ENCODE measurements around the gene SNX24.
"Not testable (repeated sequence)": the region's sequence is repeated elsewhere in the genome, so short reads cannot be mapped to it uniquely, and the experiment has no call there.

The SNX24 gene

GRCh38 chr5:122971333-122971732 is 125.9 kb downstream of the SNX24 start:
- DNase-seq = no peak

- no peak for DNase-seq
Measured at GRCh38 chr5:122972877-122973276, 127.5 kb downstream of the SNX24 start.

GRCh38 chr5:122973759-122974158 is 128.3 kb downstream of the SNX24 start:
- not testable (repeated sequence) for DNase-seq

GRCh38 chr5:122974251-122974650 is 128.8 kb downstream of the SNX24 start:
- not testable (repeated sequence) for DNase-seq

DNA sequence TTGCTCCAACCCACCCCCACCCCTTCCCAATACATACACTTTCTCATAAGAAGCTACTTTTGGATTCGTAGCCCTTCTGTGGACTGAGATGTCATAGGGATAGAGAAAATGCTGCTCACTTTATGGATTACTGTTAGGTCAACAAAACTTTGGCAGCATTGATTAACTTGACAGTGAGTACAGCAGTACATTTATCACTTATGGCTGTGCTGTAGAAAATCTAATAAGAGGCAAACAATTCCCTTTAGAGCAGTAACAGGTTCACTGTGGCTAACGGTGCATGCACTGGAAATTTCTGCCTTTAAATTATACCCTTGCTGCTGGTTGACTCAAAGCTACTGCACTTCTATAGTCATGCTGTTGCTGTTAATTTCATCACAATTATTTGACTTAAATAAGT is 131.9 kb downstream of the SNX24 start:
- no peak for DNase-seq

GRCh38 chr5:122978068-122978467 is 132.7 kb downstream of the SNX24 start:
- DNase-seq = no peak

- DNase-seq = no peak
Measured at GRCh38 chr5:122978644-122979297, 133.4 kb downstream of the SNX24 start.

DNA sequence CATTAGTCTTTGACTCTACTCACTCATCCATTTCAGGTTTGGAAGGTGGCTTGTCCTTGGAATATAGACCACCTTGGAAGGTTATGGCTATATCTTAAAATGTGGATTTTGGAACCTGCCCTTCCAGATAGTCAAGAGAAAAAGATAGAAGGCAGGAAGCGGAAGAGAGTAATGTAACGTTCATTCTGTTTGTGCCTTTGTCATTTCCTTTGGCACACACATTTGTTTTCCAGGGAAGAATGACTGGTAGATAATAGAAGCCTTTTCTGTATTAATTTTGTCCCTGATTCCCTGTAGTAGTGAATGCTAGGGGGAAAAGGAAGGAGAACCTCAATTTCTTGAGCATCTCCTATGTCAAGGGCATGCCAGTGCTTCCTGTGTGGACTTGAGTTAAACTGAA is 136.4 kb downstream of the SNX24 start:
- no peak for DNase-seq

- DNase-seq = no peak
Measured at GRCh38 chr5:122982376-122982775, 137.0 kb downstream of the SNX24 start.

- no peak for DNase-seq
Measured at GRCh38 chr5:122984425-122984824, 139.0 kb downstream of the SNX24 start.

- no peak for DNase-seq
Measured at GRCh38 chr5:122985006-122985700, 139.7 kb downstream of the SNX24 start.

GRCh38 chr5:122985954-122986721 is 140.7 kb downstream of the SNX24 start:
- no peak for DNase-seq

- DNase-seq = no peak
Measured at GRCh38 chr5:122996091-122996490, 150.7 kb downstream of the SNX24 start.

DNA sequence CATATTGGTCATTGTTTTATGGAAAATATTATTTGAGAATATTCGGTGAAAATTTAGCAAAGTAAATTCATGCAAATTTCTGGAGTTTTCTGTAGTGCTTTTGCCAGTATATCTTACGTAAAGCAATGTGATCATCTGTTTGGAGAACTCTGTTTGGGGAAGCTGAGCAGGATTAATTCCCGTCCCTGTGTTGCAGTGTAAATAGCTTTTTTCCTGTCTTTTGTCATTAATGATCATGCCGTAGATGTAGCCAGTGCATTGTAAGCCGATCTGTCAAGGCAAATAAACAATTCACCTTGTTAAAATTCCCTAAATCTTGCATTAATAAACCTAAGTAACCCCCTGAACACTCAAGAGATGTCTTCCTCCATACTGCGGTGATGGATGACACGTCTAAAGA is 151.9 kb downstream of the SNX24 start:
- no peak for DNase-seq

- DNase-seq = peak; percentile 8
Measured at GRCh38 chr5:122999947-123000563, 154.6 kb downstream of the SNX24 start.

GRCh38 chr5:123000731-123001130 is 155.3 kb downstream of the SNX24 start:
- DNase-seq = no peak

- DNase-seq = no peak
Measured at GRCh38 chr5:123001808-123002207, 156.4 kb downstream of the SNX24 start.

DNA sequence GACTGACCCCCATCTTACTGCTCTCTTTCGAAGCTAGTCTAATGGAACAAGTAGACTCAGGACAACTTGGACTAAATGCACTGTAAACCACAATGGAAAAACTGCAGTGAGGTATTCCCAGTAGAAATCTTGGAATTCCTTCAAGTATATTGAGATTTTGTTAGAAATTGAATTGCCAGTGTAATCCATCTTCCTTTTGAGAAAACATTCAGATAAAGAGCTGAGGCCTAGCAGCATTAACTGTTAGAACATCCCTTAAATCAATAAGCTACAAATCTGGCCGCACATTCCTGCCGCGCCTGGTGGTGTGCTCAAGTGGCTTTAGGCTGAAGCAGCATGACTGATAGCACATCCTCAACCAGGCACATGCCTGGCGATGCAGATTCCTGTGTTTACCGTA is 161.8 kb downstream of the SNX24 start:
- no peak for DNase-seq

GRCh38 chr5:123007754-123008153 is 162.3 kb downstream of the SNX24 start:
- DNase-seq = no peak

DNA sequence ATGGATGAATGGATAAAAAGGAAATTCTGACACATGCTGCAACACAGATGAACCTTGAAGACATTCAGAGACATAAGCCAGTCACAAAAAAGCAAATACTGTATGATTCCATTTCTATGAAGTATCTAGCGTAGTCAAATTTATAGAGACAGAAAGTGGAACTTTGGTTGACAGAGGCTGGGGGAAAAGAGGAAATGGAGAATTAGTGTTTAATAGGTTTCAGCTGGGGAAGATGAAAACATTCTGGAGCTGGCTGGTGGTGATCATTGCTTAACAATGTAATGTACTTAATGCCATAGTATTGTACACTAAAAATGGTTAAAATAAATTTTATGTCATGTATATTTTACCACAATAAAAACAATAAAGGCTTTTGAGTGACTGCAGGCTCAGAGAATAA is 166.9 kb downstream of the SNX24 start:
- no peak for DNase-seq

DNA sequence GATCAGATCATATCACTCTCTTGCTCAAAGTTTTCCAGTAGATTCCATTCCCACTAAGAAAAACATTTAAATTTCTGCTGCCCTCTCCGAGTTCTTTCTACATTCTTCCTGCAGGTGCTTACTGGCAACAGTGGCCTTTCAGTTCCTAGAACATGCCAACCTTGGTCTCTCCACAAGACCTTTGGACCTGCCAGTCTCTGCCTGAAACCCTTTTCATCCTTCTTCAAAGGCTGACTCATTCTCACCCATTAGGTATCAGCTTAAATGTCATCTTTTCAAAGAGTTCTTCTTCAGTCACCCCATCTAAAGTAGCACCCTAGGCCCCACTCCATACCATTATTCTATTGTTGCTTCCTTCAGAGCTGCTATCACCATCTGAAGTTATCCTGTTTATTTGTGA is 169.3 kb downstream of the SNX24 start:
- DNase-seq = no peak

DNA sequence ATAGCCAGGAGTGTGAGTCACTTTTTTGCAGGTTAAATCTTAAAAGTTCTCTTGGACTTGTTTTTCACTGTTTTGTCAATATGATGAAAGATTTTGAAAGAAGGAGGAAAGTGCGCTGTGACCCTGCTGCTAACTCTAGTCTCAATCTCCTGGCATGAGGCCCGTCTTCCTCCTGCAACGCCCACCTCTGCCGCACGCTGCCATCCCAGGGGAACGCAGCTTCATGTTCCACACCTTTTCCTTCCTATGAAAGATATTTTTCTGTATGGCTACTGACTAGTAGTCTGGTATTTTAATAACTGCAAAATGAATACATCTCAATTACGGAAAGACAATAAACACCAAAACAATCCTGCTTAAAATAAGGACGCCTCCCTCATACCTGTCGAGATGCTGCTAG is 182.8 kb downstream of the SNX24 start:
- DNase-seq = no peak

DNA sequence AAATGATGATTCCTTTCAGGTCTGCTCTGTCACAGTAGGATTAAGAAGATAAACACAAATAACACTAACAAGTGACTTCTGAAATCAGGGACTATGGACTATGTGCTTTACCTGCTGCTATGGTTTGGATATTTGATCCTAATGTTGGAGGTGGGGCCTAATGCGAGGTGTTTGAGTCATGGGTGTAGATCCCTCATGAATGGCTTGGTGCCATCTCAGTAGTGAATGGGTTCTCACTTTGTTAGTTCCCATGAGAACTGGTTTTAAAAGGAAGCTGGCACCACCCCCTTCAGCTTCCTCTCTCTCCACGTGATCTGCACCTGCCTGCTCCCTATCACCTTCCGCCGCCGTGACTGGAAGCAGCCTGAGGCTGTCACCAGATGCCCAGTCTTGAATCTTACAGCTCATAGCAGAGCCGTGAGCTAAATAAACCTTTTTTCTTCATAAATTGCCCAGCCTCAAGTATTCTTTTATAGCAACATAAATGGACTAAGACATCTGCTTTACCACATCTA is 187.8 kb downstream of the SNX24 start:
- no peak for DNase-seq

All from kidney glomerular epithelial cell (primary cell).